Heart right ventricle (tissue), 16 donors: ENCODE results near the gene CCT7. TPM values are rescaled to one million over a fixed set of nuclear protein-coding genes. Genes with fewer than 3 reads are reported as not detected.

Experiments
- ATAC-seq, 8 donors: fragments of 200-7000 bp; cut with Tn5 transposase; one replicate each; pipeline ENCODE4 v1.9.1; 2020; ENCODE audit warnings: mild to moderate bottlenecking in 8 of 8, moderate library complexity in 8 of 8, moderate number of reproducible peaks in 1 of 8
- DNase-seq, 2 donors: peaks; one replicate each; pipeline ENCODE4 v3.0.0-alpha.2; 2020
- H3K27ac ChIP-seq, 10 donors: fragments of 200-600 bp; sonication (generic) in 2 of 10; one replicate each; pipeline versions ENCODE4 v1.5.0 to v1.8.0; 2020 to 2022; ENCODE audit warnings: mild to moderate bottlenecking in 3 of 10
- H3K27me3 ChIP-seq, 7 donors: fragments of 200-600 bp; one replicate each; pipeline ENCODE4 v1.8.0; 2021 to 2022; ENCODE audit warnings: mild to moderate bottlenecking in 2 of 7
- H3K36me3 ChIP-seq, 9 donors: fragments of 200-600 bp; sonication (generic) in 1 of 9; one replicate each; pipeline versions ENCODE4 v1.5.0 to v1.8.0; 2020 to 2022; ENCODE audit warnings: mild to moderate bottlenecking in 2 of 9
- H3K4me1 ChIP-seq, 9 donors: fragments of 200-600 bp; sonication (generic) in 1 of 9; one replicate each; pipeline versions ENCODE4 v1.5.0 to v1.8.0; 2020 to 2022; ENCODE audit warnings: mild to moderate bottlenecking in 4 of 9
- H3K4me3 ChIP-seq, 10 donors: fragments of 200-600 bp; sonication (generic) in 2 of 10; one replicate each; pipeline versions ENCODE4 v1.5.0 to v1.8.0; 2020 to 2022; ENCODE audit warnings: mild to moderate bottlenecking in 7 of 10, moderate library complexity in 2 of 10
- H3K9me3 ChIP-seq, 11 donors: fragments of 200-600 bp in 10 of 11; sonication (generic) in 2 of 11; one replicate each; pipeline versions ENCODE4 v1.5.0 to v1.8.0; 2013 to 2022; ENCODE audit warnings: mild to moderate bottlenecking in 2 of 11, control low read depth in 1 of 11, moderate library complexity in 1 of 11
- whole genome bisulfite sequencing, 2 donors: extraction: QIAGEN DNeasy Blood & Tissue Kit; methylation state at CpG; one replicate each; pipeline ENCODE4 v1.1.7; 2013; ENCODE audit warnings: inconsistent platforms in 1 of 2; 5-methylcytosine and 5-hydroxymethylcytosine counted together
- intact Hi-C, 10 donors: fragments of 100-400 bp; cut with DNase I; formaldehyde crosslinking; loops; one replicate each; pipeline versions ENCODE4 v1.11.1 to v1.14.2; 2022
- polyA plus RNA-seq, 2 donors: library from polyadenylated mRNA; stranded (reverse); fragments of 200-250 nt; gene quantifications; one replicate each; pipeline ENCODE4 v1.2.3, GENCODE V29; 2013
- total RNA-seq, 10 donors: library from RNA; stranded (reverse); fragmentation: NEBNext Ultra II Directional in 3 of 10; extraction: Animal tissue kit (Norgen Biotek cat#: 25700) in 3 of 10; gene quantifications; one replicate each; pipeline versions ENCODE4 v1.2.1 to v1.2.4, GENCODE V29; 2021 to 2023
- TF ChIP-seq, protein P1 (sequence below), 9 donors: fragments of 200-600 bp; sonication (generic) in 2 of 9; IDR thresholded peaks; one replicate each; pipeline versions ENCODE4 v1.5.0 to v1.8.0; 2021 to 2022; ENCODE audit warnings: antibody characterized with exemption in 9 of 9, mild to moderate bottlenecking in 5 of 9, moderate library complexity in 1 of 9
- donor health status: Arrhythmogenic right ventricular cardiomyopathy.
- donor health status: ischemic (EF 13 %, LVEDD 7.1; RV severe dilation, severe dysfunction).
- donor health status: healthy with polysubstance abuse.
- donor health status: DM: no; HTN: yes; CAD: no.
- donor health status: DM: no; HTN: no; CAD: no.
- donor health status: ischemic (EF 25% LVEDD 6.9; RV normal size, moderate dysfunction).
- donor health status: ischemic (EF 25% LVEDD 5.7; RV mildly dilated, moderate dysfunction).
- donor health status: healthy.
- donor health status: DM: yes; HTN: yes; CAD: no.
- donor health status: Ischemic cardiomyopathy.
- donor health status: ischemic (EF 35%, LVEDD 5.7; RV mildly dilated, moderate dysfunction).
- donor health status: nonischemic (EF 11% LVEDD 7.7; RV severe dilation, severe dysfunction).
- donor health status: DM: yes; HTN: yes; CAD: no.
- donor health status: PGD.
- donor health status: ischemic (EF 29% LVEDD 5.4; RV normal size, mild dysfunction).
- donor health status: nonischemic (EF 23%, LVEDD 6.1; RV moderate dilation, normal function).

Gene CCT7
- total and polyA plus RNA-seq, 12 donors = 162 to 332 (median 180) TPM

DNA sequence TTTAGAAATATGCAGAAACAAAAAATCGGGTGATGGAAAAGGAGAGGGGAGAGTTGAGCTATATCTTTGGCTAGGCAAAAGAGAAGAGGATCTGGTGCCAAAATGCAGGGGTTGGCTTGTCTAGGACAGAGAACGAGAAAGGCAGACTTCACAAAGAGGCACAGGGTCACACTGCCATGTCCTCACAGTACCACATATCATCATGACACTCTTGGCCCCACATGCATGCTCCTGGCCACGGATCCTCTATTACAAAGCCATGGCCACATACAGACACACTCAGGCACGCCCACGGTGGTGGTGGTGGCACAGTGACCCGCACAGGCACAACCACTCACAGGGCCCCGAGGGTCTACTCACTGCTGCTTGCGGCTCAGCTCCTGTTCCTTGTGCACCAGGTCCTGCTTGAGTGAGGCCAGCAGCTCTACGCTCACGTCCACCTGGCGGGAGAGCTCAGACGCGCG, 34.3 kb downstream of the CCT7 start:
- H3K9me3 ChIP-seq = peaks cover 0 to 2% (median 0%) of the 10 kb centered on the region in 11 donors
- H3K27me3 ChIP-seq = peaks cover 19 to 65% (median 53%) of the 10 kb centered on the region in 7 donors
- intact Hi-C loops = no loop called here
- H3K27ac ChIP-seq = no peak overlapping the region
- peak overlapping the region in 2 of 10 donors; percentile 4 to 29 for H3K4me3 ChIP-seq
- WGBS, 2 donors = 30 to 39% methylated on average over 14 of the region's 14 CpGs
- peaks cover 0 to 8% (median 6%) of the 10 kb centered on the region in 9 donors for H3K4me1 ChIP-seq
- no peaks in the 10 kb centered on the region for H3K36me3 ChIP-seq
- no peak for ATAC-seq
- TF ChIP-seq, protein P1, sequence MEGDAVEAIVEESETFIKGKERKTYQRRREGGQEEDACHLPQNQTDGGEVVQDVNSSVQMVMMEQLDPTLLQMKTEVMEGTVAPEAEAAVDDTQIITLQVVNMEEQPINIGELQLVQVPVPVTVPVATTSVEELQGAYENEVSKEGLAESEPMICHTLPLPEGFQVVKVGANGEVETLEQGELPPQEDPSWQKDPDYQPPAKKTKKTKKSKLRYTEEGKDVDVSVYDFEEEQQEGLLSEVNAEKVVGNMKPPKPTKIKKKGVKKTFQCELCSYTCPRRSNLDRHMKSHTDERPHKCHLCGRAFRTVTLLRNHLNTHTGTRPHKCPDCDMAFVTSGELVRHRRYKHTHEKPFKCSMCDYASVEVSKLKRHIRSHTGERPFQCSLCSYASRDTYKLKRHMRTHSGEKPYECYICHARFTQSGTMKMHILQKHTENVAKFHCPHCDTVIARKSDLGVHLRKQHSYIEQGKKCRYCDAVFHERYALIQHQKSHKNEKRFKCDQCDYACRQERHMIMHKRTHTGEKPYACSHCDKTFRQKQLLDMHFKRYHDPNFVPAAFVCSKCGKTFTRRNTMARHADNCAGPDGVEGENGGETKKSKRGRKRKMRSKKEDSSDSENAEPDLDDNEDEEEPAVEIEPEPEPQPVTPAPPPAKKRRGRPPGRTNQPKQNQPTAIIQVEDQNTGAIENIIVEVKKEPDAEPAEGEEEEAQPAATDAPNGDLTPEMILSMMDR (IDR thresholded peaks at IDR 0.05) = no peak
- DNase-seq = no peak

DNA sequence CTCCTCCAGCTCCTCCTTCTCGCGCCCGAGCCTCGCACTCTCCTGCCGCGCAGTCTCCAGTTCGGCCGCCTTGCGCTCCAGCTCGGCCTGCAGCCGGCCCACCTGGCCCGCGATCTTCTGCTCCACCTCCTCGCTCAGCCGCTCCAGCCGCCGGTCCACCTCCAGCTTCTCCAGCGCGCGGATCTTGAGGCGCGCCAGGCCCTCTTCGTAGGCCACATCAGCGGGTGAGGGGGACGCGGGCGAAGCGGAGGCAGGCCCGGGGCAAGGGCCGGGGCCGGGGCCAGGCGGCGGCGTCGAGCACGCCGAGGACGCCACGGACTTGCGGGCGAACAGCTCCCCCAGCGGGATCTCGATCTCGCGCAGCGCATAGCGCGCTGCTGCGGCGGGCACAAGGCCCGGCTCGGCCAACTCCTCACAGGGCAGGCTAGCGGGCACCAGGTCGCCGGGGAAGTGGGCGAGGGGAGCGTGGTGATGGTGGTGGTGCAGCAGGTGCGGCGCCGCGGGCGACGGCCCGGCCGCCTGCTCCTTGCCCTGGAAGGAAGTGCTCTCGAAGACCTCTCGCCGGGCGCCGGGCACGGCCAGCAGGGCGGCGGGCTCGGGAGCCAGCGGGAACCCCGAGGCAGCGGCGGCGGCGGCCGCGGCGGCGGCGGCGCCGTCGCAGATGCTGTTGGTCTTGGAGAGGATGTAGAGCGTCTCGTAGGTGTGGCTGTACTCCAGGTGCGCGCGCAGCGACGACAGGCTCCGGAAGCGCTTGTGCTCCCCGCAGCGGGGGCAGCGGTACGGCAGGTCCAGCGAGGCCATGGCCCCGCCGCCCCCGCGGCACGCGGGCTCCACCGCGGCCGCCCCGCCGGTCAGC, 35.0 kb downstream of the CCT7 start:
- WGBS, 2 donors = 3 to 6% methylated on average over 111 to 113 of the region's 113 CpGs
- intact Hi-C loops = no loop called here
- no peaks in the 10 kb centered on the region for H3K36me3 ChIP-seq
- no peak overlapping the region for H3K27ac ChIP-seq
- TF ChIP-seq, protein P1 (IDR thresholded peaks at IDR 0.05) = peak in 3 of 9 donors; percentile 15 to 22 (median 21)
- ATAC-seq = peak in 2 of 8 donors; percentile 20 to 25
- H3K4me3 ChIP-seq = peak overlapping the region in 3 of 10 donors; percentile 4 to 36 (median 29)
- DNase-seq = no peak
- peaks cover 0 to 9% (median 0%) of the 10 kb centered on the region in 11 donors for H3K9me3 ChIP-seq
- H3K4me1 ChIP-seq = peaks cover 0 to 8% (median 6%) of the 10 kb centered on the region in 9 donors
- H3K27me3 ChIP-seq = peaks cover 19 to 65% (median 53%) of the 10 kb centered on the region in 7 donors

DNA sequence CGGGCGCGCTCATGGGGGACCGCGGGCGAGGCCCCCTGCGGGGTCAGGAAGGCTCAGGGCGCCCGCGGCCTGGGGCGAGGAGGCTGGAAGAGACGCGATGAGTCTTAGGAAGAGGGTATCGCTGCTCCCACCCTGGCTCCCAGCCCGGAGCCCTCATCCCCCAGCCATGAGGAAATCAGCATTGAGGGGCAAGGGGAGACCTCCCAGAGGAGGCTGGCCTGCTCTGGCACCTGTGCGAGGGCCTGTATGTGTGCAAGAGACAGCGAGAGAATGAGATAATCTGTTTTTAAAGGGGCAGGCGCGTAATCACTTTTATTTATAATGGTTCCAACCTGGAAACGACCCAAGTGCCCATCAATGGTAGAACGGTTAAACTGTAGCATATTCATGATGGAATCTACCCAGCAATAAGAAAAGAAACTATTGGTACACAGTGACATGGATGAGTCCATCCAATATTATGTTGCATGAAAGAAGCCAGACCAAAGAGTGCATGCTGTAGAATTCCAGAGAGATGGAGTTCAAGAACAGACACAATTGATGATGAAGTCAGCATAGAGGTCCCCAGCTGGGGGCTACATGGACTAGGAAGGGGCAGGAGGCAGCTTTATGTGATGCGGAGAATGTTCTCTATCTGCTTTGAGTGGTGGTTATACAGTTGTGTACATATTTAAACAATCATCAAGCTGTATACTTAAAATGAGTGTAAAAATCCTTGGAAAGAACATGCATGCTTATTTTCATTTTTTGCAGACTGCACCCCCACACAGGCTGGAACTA, 35.8 kb downstream of the CCT7 start:
- ATAC-seq = no peak
- no peak overlapping the region for H3K4me3 ChIP-seq
- peaks cover 0 to 8% (median 6%) of the 10 kb centered on the region in 9 donors for H3K4me1 ChIP-seq
- peaks cover 19 to 64% (median 53%) of the 10 kb centered on the region in 7 donors for H3K27me3 ChIP-seq
- DNase-seq = no peak
- WGBS, 2 donors = 19 to 21% methylated on average over 22 of the region's 22 CpGs
- H3K27ac ChIP-seq = no peak overlapping the region
- H3K9me3 ChIP-seq = peaks cover 0 to 9% (median 0%) of the 10 kb centered on the region in 11 donors
- TF ChIP-seq, protein P1 (IDR thresholded peaks at IDR 0.05) = no peak
- H3K36me3 ChIP-seq = no peaks in the 10 kb centered on the region
- intact Hi-C loops = no loop called here

GRCh38 chr2:73272270-73272669, 38.2 kb downstream of the CCT7 start:
- Histone ChIP-seq H3K4me1 (peaks cover 0 to 8% (median 6%) of the 10 kb centered on the region in 9 donors), H3K27ac (no peak overlapping the region), H3K9me3 (peaks cover 0 to 9% (median 0%) of the 10 kb centered on the region in 11 donors), H3K36me3 (no peaks in the 10 kb centered on the region), H3K4me3 (no peak overlapping the region), H3K27me3 (peaks cover 19 to 40% (median 33%) of the 10 kb centered on the region in 7 donors)
- ATAC-seq (no peak), DNase-seq (no peak)
- WGBS, 2 donors = 64 to 72% methylated on average over 1 of the region's 1 CpG
- intact Hi-C loops = no loop called here
- TF ChIP-seq, protein P1 (IDR thresholded peaks at IDR 0.05) = no peak
